Gastroesophageal sphincter (tissue), 3 donors: Measurements from ENCODE around the gene PHC2.

ENCODE experiments used
- EP300 ChIP-seq: sonication (generic); formaldehyde crosslinking; IDR thresholded peaks from one replicate; pipeline ENCODE4 v1.6.1; 2017; ENCODE audit warnings: antibody characterized with exemption, mild to moderate bottlenecking
- POLR2A ChIP-seq, 2 donors: fragments of 450-650 bp; IDR thresholded peaks; one replicate each; pipeline ENCODE4 v1.6.1; 2017; ENCODE audit warnings: antibody characterized with exemption in 2 of 2, mild to moderate bottlenecking in 2 of 2, moderate library complexity in 1 of 2
- POLR2AphosphoS5 ChIP-seq: sonication (generic); formaldehyde crosslinking; IDR thresholded peaks from one replicate; pipeline ENCODE4 v1.6.1; 2017; ENCODE audit warnings: antibody characterized with exemption
- TF ChIP-seq, protein P1 (sequence below), 4 experiments: fragments of 200-600 bp in 2 of 4; fragments of 450-650 bp in 2 of 4; sonication (generic) in 1 of 4; IDR thresholded peaks; one replicate each; pipeline ENCODE4 v1.5.1; 2017 to 2019; ENCODE audit warnings: antibody characterized with exemption in 4 of 4, mild to moderate bottlenecking in 2 of 4, moderate library complexity in 2 of 4

GRCh38 chr1:33343539-33343938, 87.4 kb downstream of the PHC2 start:
- TF ChIP-seq POLR2A (IDR thresholded peaks at IDR 0.05) (no peak), POLR2AphosphoS5 (peak; percentile 19), EP300 (no peak)
- TF ChIP-seq, protein P1, sequence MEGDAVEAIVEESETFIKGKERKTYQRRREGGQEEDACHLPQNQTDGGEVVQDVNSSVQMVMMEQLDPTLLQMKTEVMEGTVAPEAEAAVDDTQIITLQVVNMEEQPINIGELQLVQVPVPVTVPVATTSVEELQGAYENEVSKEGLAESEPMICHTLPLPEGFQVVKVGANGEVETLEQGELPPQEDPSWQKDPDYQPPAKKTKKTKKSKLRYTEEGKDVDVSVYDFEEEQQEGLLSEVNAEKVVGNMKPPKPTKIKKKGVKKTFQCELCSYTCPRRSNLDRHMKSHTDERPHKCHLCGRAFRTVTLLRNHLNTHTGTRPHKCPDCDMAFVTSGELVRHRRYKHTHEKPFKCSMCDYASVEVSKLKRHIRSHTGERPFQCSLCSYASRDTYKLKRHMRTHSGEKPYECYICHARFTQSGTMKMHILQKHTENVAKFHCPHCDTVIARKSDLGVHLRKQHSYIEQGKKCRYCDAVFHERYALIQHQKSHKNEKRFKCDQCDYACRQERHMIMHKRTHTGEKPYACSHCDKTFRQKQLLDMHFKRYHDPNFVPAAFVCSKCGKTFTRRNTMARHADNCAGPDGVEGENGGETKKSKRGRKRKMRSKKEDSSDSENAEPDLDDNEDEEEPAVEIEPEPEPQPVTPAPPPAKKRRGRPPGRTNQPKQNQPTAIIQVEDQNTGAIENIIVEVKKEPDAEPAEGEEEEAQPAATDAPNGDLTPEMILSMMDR (IDR thresholded peaks at IDR 0.05) = no peak
